ENCODE data around the gene TSPAN33. TPM values are rescaled to one million over a fixed set of nuclear protein-coding genes. Genes with fewer than 3 reads are reported as not detected.
A peak's percentile ranks its signal among the peaks of the same experiment; 100 is the strongest.

Gene TSPAN33
- total and polyA plus RNA-seq, 10 of the 15 experiments (the other 5 are each of a cell fraction or from before 2014, with no cell fraction given), result 12.0 to 123 (median 86.3) TPM

GRCh38 chr7:129095258-129095657, 49.2 kb upstream of the TSPAN33 start (continued):
- peak; percentile 84 for TF ChIP-seq ZNF687 (IDR thresholded peaks at IDR 0.05)
- TF ChIP-seq RUNX3 (IDR thresholded peaks at IDR 0.05; ENCODE audit: low read length), result peak; percentile 95
- no peak for TF ChIP-seq CBX3 (IDR thresholded peaks at IDR 0.05; ENCODE audit: borderline replicate concordance, low read depth)
- no peak for TF ChIP-seq ELK1 (IDR thresholded peaks at IDR 0.05; ENCODE audit: low read depth, low read length)
- no peak for TF ChIP-seq NBN (IDR thresholded peaks at IDR 0.05)
- no peak for TF ChIP-seq NRF1 (conservative IDR thresholded peaks at IDR 0.05; ENCODE audit: low read depth, low read length)
- TF ChIP-seq CBFB (IDR thresholded peaks at IDR 0.05; ENCODE audit: low read depth), result peak; percentile 69
- peak; percentile 28; the same call in 1 of the 2 replicates for TF ChIP-seq ASH2L (IDR thresholded peaks at IDR 0.05; ENCODE audit: borderline replicate concordance, low read depth)
- TF ChIP-seq JUND (IDR thresholded peaks at IDR 0.05; ENCODE audit: low read depth, low read length), result no peak
- no peak for TF ChIP-seq RELB (IDR thresholded peaks at IDR 0.05; ENCODE audit: low read depth)
- TF ChIP-seq SREBF1 (IDR thresholded peaks at IDR 0.05; ENCODE audit: low read length), result no peak
- no peak for TF ChIP-seq PRDM15 (CRISPR knock-in tag; IDR thresholded peaks at IDR 0.05)
- TF ChIP-seq KAT2A (conservative IDR thresholded peaks at IDR 0.05; ENCODE audit: control insufficient read depth, low read depth, low read length), result no peak
- TF ChIP-seq E2F8 (IDR thresholded peaks at IDR 0.05; ENCODE audit: low read depth, partially characterized antibody), result no peak
- 0 out of 2 replicates have a peak, but pooled peaks have one; percentile 67 for TF ChIP-seq PML (IDR thresholded peaks at IDR 0.05; ENCODE audit: low read length)
- TF ChIP-seq ZSCAN29 (IDR thresholded peaks at IDR 0.05), result no peak

Data from GM12878 (cell line).